Measurements from ENCODE around the gene RAB6C. TPM values are rescaled to one million over a fixed set of nuclear protein-coding genes. Genes with fewer than 3 reads are reported as not detected.
"Not testable (repeated sequence)": the region's sequence is repeated elsewhere in the genome, so short reads cannot be mapped to it uniquely, and the experiment has no call there.

RAB6C gene
- total RNA-seq, 1 donor from 2014 or later = 0.18 TPM

DNA sequence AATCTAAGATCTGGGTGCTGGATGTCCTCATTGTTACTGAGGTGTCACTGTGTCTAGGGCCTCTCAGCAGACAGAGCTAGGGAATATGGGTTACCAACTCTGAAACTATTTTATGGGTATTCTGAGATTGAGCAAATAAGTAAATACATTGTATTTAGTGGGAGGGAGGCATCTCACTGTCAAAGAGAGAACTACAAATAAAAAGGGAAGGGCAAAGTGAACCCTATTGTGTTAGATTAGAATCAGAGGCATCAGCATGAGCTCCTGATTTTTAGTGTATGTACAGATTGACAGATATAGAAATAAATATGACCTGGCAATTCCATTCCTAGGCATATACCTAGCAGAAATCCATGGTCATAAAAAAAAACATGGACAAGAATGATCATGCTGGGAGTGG is 33.9 kb upstream of the RAB6C start:
- Mint-ChIP-seq H3K36me3 (no peaks in the 10 kb centered on the region), H3K27ac (no peak overlapping the region), H3K4me3 (no peak overlapping the region), H3K4me1 (no peaks in the 10 kb centered on the region), H3K27me3 (ENCODE audit: low read depth) (no peaks in the 10 kb centered on the region), H3K9me3 (no peaks in the 10 kb centered on the region)
- no peak for TF ChIP-seq CTCF (IDR thresholded peaks at IDR 0.05; ENCODE audit: unreplicated experiment)
- no peak for DNase-seq (ENCODE audit: low spot score in 2 of 2, unreplicated experiment in 2 of 2)

DNA sequence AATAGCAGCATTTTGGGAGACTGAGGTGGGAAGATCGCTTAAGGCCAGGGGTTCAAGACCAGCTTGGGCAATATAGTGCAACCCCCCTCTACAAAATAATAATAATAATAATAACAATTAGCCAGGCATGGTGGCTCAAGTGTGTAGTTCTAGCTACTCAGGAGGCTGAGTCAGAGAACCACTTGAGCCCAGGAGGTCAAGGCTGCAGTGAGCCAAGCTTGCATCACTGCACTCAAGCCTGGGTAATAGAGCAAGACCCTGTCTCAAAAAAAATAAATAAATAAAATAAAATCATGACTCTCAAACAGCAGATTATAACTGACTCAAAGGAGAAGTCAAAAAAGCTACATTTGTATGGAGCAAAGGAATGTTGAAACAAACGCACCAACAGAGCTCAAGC is 31.8 kb upstream of the RAB6C start:
- not testable (repeated sequence) for DNase-seq (ENCODE audit: low spot score in 2 of 2, unreplicated experiment in 2 of 2); H3K27ac Mint-ChIP-seq; H3K36me3 Mint-ChIP-seq; H3K27me3 Mint-ChIP-seq (ENCODE audit: low read depth); H3K9me3 Mint-ChIP-seq; H3K4me3 Mint-ChIP-seq; H3K4me1 Mint-ChIP-seq

GRCh38 chr2:129956171-129956570 is 23.3 kb upstream of the RAB6C start:
- H3K9me3 Mint-ChIP-seq; H3K27me3 Mint-ChIP-seq (ENCODE audit: low read depth); H3K36me3 Mint-ChIP-seq; H3K4me3 Mint-ChIP-seq; H3K27ac Mint-ChIP-seq; DNase-seq (ENCODE audit: low spot score in 2 of 2, unreplicated experiment in 2 of 2): not testable (repeated sequence)
- peaks cover 22% of the 10 kb centered on the region for H3K4me1 Mint-ChIP-seq

GRCh38 chr2:129957891-129958290 is 21.6 kb upstream of the RAB6C start:
- TF ChIP-seq CTCF (IDR thresholded peaks at IDR 0.05; ENCODE audit: unreplicated experiment) = no peak

GRCh38 chr2:129958736-129959135 is 20.7 kb upstream of the RAB6C start:
- H3K27ac Mint-ChIP-seq; H3K27me3 Mint-ChIP-seq (ENCODE audit: low read depth); H3K36me3 Mint-ChIP-seq; H3K4me3 Mint-ChIP-seq; DNase-seq (ENCODE audit: low spot score in 2 of 2, unreplicated experiment in 2 of 2); H3K9me3 Mint-ChIP-seq: not testable (repeated sequence)
- H3K4me1 Mint-ChIP-seq = peaks cover 25% of the 10 kb centered on the region

More at GRCh38 chr2:129957891-129958290, 21.6 kb upstream of the RAB6C start:
- Mint-ChIP-seq H3K27me3 (ENCODE audit: low read depth) (no peaks in the 10 kb centered on the region), H3K4me1 (peaks cover 25% of the 10 kb centered on the region), H3K27ac (no peak overlapping the region), H3K9me3 (no peaks in the 10 kb centered on the region), H3K36me3 (no peaks in the 10 kb centered on the region), H3K4me3 (no peak overlapping the region)
- DNase-seq (ENCODE audit: low spot score in 2 of 2, unreplicated experiment in 2 of 2) = no peak

- not testable (repeated sequence) for H3K4me1 Mint-ChIP-seq; H3K9me3 Mint-ChIP-seq; H3K36me3 Mint-ChIP-seq; DNase-seq (ENCODE audit: low spot score in 2 of 2, unreplicated experiment in 2 of 2); H3K4me3 Mint-ChIP-seq; H3K27ac Mint-ChIP-seq
- peaks cover 13% of the 10 kb centered on the region for H3K27me3 Mint-ChIP-seq (ENCODE audit: low read depth)
These were observed 10.9 kb upstream of the RAB6C start for GRCh38 chr2:129968605-129969004.

DNA sequence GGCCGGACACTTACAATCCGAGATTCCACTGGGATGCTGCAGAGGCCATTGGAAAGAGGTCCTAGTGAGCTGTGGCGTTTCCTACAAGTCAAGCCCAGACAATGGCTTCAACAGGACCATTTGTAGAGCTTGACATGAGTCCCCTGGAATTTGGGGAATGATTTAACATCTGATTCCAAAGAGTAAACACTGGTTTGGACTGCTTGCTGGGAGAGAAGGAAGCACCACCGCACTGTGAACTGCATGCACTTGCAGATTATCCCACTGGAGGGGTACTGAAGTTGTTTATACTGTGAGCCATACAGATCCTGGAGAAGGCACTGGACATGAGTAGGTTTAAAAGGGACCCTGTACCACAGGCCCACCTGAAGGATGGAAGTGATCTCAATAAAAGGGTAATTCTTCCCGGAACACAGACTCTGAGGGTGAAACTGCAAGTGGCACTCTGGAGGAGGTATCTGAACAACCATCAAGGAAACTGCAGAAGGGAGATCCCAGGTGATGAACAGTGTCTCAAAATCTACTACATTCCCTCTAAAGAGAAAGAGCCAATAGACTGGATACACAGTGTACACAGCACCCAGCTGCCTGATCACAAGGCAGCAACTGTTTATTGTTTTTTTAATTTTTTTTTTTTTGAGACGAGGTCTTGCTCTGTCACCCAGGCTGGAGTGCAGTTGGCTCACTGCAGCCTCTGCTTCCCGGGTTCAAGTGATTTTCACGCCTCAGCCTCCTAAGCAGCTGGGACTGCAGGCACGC is 4.3 kb upstream of the RAB6C start:
- no peak for TF ChIP-seq CTCF (IDR thresholded peaks at IDR 0.05; ENCODE audit: unreplicated experiment)
- Mint-ChIP-seq H3K36me3 (no peaks in the 10 kb centered on the region), H3K9me3 (no peaks in the 10 kb centered on the region), H3K4me3 (no peak overlapping the region), H3K27me3 (ENCODE audit: low read depth) (peaks cover 27% of the 10 kb centered on the region), H3K4me1 (peaks cover under 1% of the 10 kb centered on the region), H3K27ac (no peak overlapping the region)
- DNase-seq (ENCODE audit: low spot score in 2 of 2, unreplicated experiment in 2 of 2) = no peak

DNA sequence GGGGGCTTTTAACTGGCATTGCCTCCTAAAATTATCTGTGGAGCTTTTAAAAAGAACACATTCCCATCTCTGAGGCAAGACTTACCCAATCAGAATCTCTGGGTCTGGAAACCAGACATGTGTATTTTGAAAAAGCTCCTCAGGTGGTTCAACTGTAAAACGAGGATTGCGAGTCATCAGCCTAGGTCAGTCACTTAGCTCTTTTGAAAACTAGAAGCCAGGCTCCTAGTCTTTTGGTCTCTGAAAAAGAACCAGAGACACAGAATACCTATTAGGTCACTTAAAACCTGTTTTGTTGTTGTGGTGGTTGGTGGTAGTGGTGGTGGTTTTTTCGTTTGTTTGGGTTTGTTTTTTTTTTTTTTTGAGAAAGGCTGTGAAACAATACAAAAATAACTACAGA is 2.5 kb upstream of the RAB6C start:
- H3K27ac Mint-ChIP-seq; H3K36me3 Mint-ChIP-seq; DNase-seq (ENCODE audit: low spot score in 2 of 2, unreplicated experiment in 2 of 2); H3K9me3 Mint-ChIP-seq; H3K4me3 Mint-ChIP-seq; H3K4me1 Mint-ChIP-seq: not testable (repeated sequence)
- H3K27me3 Mint-ChIP-seq (ENCODE audit: low read depth) = peaks cover 37% of the 10 kb centered on the region
